ENCODE data around the gene FAS. TPM values are rescaled to one million over a fixed set of nuclear protein-coding genes. Genes with fewer than 3 reads are reported as not detected.

The FAS gene
- total and polyA plus RNA-seq, 4 experiments from 2014 or later: 42.4 to 80.6 (median 47.4) TPM

DNA sequence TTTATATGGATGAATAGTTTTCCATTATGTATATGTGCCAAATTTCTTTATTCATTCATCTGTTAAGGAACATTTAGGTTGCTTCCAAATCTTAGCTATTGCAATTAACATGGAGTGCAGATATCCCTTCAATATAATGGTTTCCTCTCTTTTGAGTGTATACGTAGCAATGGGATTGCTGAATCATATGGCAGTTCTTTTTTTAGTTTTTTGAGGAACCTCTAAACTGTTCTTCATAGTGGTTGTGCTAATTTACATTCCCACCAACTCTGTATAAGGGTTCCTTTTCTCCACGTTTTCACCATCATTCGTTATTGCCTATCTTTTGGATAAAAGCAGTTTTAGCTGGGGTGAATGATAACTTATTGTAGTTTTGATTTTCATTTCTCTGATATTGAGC is 46.5 kb downstream of the FAS start:
- intact Hi-C loops (cut with micrococcal nuclease): no loop called here
- Histone ChIP-seq H3K4me1 (ENCODE audit: insufficient read depth, low read length) (no peaks in the 10 kb centered on the region), H3K36me3 (ENCODE audit: insufficient read depth, low read length) (no peaks in the 10 kb centered on the region), H3K4me3 (ENCODE audit: low read length in 2 of 2) (no peak overlapping the region), H3K9me3 (ENCODE audit: control insufficient read depth in 1 of 2, low read length in 2 of 2) (no peaks in the 10 kb centered on the region), H3K27me3 (ENCODE audit: insufficient read depth, low read length) (no peaks in the 10 kb centered on the region), H3K27ac (ENCODE audit: low read depth, low read length) (no peak overlapping the region)
- ChIA-PET CTCF (ENCODE audit: partially characterized antibody) (interaction anchor here (0.6 to 3.0 kb wide), 3 partner anchors 8 to 181 kb away, joined by 4 to 14 read pairs (median 4); no protein-coding TSS in a partner anchor), POLR2A (ENCODE audit: partially characterized antibody) (no interaction called here)
- H3K4me3 Mint-ChIP-seq: no peak overlapping the region
- H3K27ac Mint-ChIP-seq: no peak overlapping the region
- H3K27me3 Mint-ChIP-seq: no peaks in the 10 kb centered on the region
- no peaks in the 10 kb centered on the region for H3K9me3 Mint-ChIP-seq
- DNase-seq: no peak
- peaks cover 5 to 10% (median 5%) of the 10 kb centered on the region in 4 donors for H3K4me1 Mint-ChIP-seq
- peaks cover under 1 to 23% of the 10 kb centered on the region in 2 donors for H3K36me3 Mint-ChIP-seq

DNA sequence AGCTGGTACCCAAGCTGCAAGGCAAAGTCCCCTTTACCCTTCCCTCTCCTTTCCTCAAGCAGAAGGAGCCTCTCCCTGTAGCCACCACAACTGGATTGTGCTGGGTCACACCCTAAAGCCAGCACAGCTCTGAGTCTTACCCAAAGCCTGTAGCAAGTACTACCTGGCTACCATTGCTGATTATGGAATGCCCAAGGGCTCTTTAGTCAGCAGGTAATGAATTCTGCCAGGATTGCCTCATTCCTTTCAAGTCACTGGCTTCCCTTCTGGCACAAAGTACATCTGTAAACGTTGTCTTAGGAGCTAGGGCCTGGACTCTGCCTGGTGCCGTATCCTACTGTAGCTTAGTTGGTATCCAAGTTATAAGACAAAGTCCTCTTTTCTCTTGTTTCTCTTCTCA is 52.0 kb downstream of the FAS start:
- CTCF ChIA-PET (ENCODE audit: partially characterized antibody): interaction anchor here (1.9 kb wide), 1 partner anchor 12 kb away, joined by 8 read pairs; no protein-coding TSS in a partner anchor
- Histone ChIP-seq H3K4me3 (ENCODE audit: low read length in 2 of 2) (no peak overlapping the region), H3K9me3 (ENCODE audit: control insufficient read depth in 1 of 2, low read length in 2 of 2) (no peaks in the 10 kb centered on the region), H3K36me3 (ENCODE audit: insufficient read depth, low read length) (no peaks in the 10 kb centered on the region), H3K27me3 (ENCODE audit: insufficient read depth, low read length) (no peaks in the 10 kb centered on the region), H3K4me1 (ENCODE audit: insufficient read depth, low read length) (no peaks in the 10 kb centered on the region), H3K27ac (ENCODE audit: low read depth, low read length) (no peak overlapping the region)
- H3K27ac Mint-ChIP-seq: no peak overlapping the region
- H3K4me1 Mint-ChIP-seq: peaks cover 0 to 8% (median 2%) of the 10 kb centered on the region in 4 donors
- H3K27me3 Mint-ChIP-seq: no peaks in the 10 kb centered on the region
- no peak overlapping the region for H3K4me3 Mint-ChIP-seq
- peaks cover 14 to 37% of the 10 kb centered on the region in 2 donors for H3K36me3 Mint-ChIP-seq
- intact Hi-C loops (cut with micrococcal nuclease): no loop called here
- POLR2A ChIA-PET (ENCODE audit: partially characterized antibody): no interaction called here
- H3K9me3 Mint-ChIP-seq: no peaks in the 10 kb centered on the region
- DNase-seq: no peak

DNA sequence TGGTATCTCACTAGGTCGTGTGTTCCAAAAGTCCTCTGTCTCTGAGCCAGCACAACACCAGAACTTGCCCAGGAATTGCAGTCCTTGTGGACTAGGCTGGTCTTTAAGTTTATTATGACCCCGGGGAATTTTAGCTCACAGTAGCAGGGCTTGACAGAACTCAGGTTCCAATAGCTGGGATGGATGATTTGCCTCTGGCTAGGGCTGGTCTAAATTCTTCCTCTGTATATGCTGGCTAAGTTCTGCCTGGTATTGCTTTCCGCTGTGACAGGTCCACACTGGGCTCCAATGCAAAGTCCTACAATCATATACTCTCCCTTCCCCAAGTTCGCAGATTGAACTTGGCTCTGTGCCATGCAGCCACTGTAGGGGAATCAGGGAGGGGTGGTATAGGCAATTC is 52.5 kb downstream of the FAS start:
- CTCF ChIA-PET (ENCODE audit: partially characterized antibody): interaction anchor here (1.9 kb wide), 1 partner anchor 13 kb away, joined by 8 read pairs; no protein-coding TSS in a partner anchor
- Mint-ChIP-seq H3K27me3 (no peaks in the 10 kb centered on the region), H3K27ac (no peak overlapping the region), H3K36me3 (peaks cover 16 to 41% of the 10 kb centered on the region in 2 donors), H3K4me1 (peaks cover 0 to 8% (median 2%) of the 10 kb centered on the region in 4 donors), H3K4me3 (no peak overlapping the region), H3K9me3 (peaks cover 0 to 1% (median 0%) of the 10 kb centered on the region in 8 donors)
- intact Hi-C loops (cut with micrococcal nuclease): no loop called here
- H3K36me3 ChIP-seq (ENCODE audit: insufficient read depth, low read length): peaks cover 3% of the 10 kb centered on the region
- no peak overlapping the region for H3K4me3 ChIP-seq (ENCODE audit: low read length in 2 of 2)
- no peaks in the 10 kb centered on the region for H3K9me3 ChIP-seq (ENCODE audit: control insufficient read depth in 1 of 2, low read length in 2 of 2)
- no peaks in the 10 kb centered on the region for H3K4me1 ChIP-seq (ENCODE audit: insufficient read depth, low read length)
- DNase-seq: no peak
- POLR2A ChIA-PET (ENCODE audit: partially characterized antibody): no interaction called here
- no peaks in the 10 kb centered on the region for H3K27me3 ChIP-seq (ENCODE audit: insufficient read depth, low read length)
- H3K27ac ChIP-seq (ENCODE audit: low read depth, low read length): no peak overlapping the region

DNA sequence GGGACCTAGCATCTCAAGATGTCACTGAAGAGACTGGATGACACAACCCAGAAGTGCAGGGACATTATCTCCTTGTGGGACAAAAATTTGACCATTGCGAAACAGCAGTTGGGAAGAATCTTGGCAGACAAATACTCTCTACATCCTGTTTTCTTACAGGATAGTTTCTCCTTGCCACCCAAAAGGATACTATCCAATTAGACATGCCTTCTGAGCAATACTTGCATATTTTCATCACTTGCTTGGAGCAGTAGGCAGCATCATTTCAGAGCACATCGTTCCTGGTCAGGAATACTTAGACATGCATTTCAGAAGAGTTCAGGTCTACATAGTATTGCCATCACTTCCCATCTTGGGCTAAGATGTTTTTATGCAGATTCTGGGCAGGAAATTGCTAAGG is 56.8 kb downstream of the FAS start:
- intact Hi-C loops (cut with micrococcal nuclease): no loop called here
- Mint-ChIP-seq H3K4me1 (peaks cover 0 to 6% (median 0%) of the 10 kb centered on the region in 4 donors), H3K4me3 (no peak overlapping the region), H3K9me3 (peaks cover 0 to 1% (median 0%) of the 10 kb centered on the region in 8 donors), H3K27me3 (no peaks in the 10 kb centered on the region), H3K36me3 (peaks cover 19 to 26% of the 10 kb centered on the region in 2 donors), H3K27ac (no peak overlapping the region)
- no peaks in the 10 kb centered on the region for H3K4me1 ChIP-seq (ENCODE audit: insufficient read depth, low read length)
- H3K27me3 ChIP-seq (ENCODE audit: insufficient read depth, low read length): no peaks in the 10 kb centered on the region
- ChIA-PET POLR2A (ENCODE audit: partially characterized antibody) (no interaction called here), CTCF (ENCODE audit: partially characterized antibody) (no interaction called here)
- no peak overlapping the region for H3K27ac ChIP-seq (ENCODE audit: low read depth, low read length)
- no peak overlapping the region for H3K4me3 ChIP-seq (ENCODE audit: low read length in 2 of 2)
- H3K36me3 ChIP-seq (ENCODE audit: insufficient read depth, low read length): peaks cover 7% of the 10 kb centered on the region
- no peaks in the 10 kb centered on the region for H3K9me3 ChIP-seq (ENCODE audit: control insufficient read depth in 1 of 2, low read length in 2 of 2)
- DNase-seq: no peak

DNA sequence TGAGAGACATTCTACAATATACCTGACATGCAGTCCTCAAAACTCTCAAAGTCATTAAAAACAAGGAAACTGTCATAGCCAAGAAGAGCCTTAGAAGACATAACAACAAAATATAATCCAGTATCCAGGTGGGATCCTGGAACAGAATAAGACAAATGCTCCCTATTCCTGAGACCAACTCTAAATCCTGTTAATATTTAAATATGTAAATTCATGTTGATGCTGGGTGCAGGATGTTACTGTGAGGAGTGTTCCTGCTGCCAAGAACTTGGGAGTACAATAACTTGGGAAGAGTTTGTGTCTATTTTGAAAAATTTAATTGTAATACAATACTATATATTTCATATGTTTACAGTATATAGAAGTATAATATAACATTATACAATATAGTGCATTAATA is 61.0 kb downstream of the FAS start:
- H3K27me3 Mint-ChIP-seq: no peaks in the 10 kb centered on the region
- ChIA-PET CTCF (ENCODE audit: partially characterized antibody) (interaction anchor here (1.4 to 1.5 kb wide), 2 partner anchors 22 to 119 kb away, joined by 3 to 7 read pairs; no protein-coding TSS in a partner anchor), POLR2A (ENCODE audit: partially characterized antibody) (no interaction called here)
- peaks cover 14 to 18% of the 10 kb centered on the region in 2 donors for H3K36me3 Mint-ChIP-seq
- H3K27me3 ChIP-seq (ENCODE audit: insufficient read depth, low read length): no peaks in the 10 kb centered on the region
- no peak overlapping the region for H3K27ac ChIP-seq (ENCODE audit: low read depth, low read length)
- H3K9me3 Mint-ChIP-seq: peaks cover 0 to 1% (median 0%) of the 10 kb centered on the region in 8 donors
- H3K4me1 ChIP-seq (ENCODE audit: insufficient read depth, low read length): no peaks in the 10 kb centered on the region
- intact Hi-C loops (cut with micrococcal nuclease): no loop called here
- H3K27ac Mint-ChIP-seq: no peak overlapping the region
- DNase-seq: no peak
- no peak overlapping the region for H3K4me3 Mint-ChIP-seq
- H3K4me3 ChIP-seq (ENCODE audit: low read length in 2 of 2): no peak overlapping the region
- no peaks in the 10 kb centered on the region for H3K9me3 ChIP-seq (ENCODE audit: control insufficient read depth in 1 of 2, low read length in 2 of 2)
- H3K4me1 Mint-ChIP-seq: no peaks in the 10 kb centered on the region
- H3K36me3 ChIP-seq (ENCODE audit: insufficient read depth, low read length): peaks cover 7% of the 10 kb centered on the region

DNA sequence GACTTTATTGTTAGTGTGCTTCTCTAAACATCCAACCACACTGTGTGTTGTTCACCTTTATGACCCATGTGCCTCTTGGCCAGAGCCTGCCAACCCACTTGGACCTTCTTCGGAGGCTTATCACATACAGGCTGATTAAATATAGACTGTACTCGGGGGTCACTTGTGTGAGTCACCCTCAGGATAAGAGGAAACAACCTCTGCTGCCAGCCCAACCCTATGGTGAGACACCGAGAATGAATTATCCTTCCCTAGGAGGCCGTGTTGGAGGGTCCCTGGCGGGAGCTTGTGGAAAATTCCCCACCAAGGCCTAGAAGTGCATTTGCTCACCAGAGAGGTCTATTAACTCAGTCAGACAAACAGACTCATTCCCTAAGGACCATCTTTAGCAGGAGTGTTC is 63.0 kb downstream of the FAS start:
- POLR2A ChIA-PET (ENCODE audit: partially characterized antibody): no interaction called here
- H3K9me3 ChIP-seq (ENCODE audit: control insufficient read depth in 1 of 2, low read length in 2 of 2): no peaks in the 10 kb centered on the region
- CTCF ChIA-PET (ENCODE audit: partially characterized antibody): interaction anchor here (1.7 kb wide), 1 partner anchor 164 kb away, joined by 11 read pairs; no protein-coding TSS in a partner anchor
- intact Hi-C loops (cut with micrococcal nuclease): no loop called here
- no peaks in the 10 kb centered on the region for H3K27me3 ChIP-seq (ENCODE audit: insufficient read depth, low read length)
- Mint-ChIP-seq H3K36me3 (peaks cover 0 to 13% of the 10 kb centered on the region in 2 donors), H3K4me1 (no peaks in the 10 kb centered on the region), H3K27me3 (no peaks in the 10 kb centered on the region), H3K9me3 (no peaks in the 10 kb centered on the region), H3K27ac (no peak overlapping the region), H3K4me3 (no peak overlapping the region)
- no peak overlapping the region for H3K4me3 ChIP-seq (ENCODE audit: low read length in 2 of 2)
- no peaks in the 10 kb centered on the region for H3K4me1 ChIP-seq (ENCODE audit: insufficient read depth, low read length)
- no peak for DNase-seq
- no peak overlapping the region for H3K27ac ChIP-seq (ENCODE audit: low read depth, low read length)
- no peaks in the 10 kb centered on the region for H3K36me3 ChIP-seq (ENCODE audit: insufficient read depth, low read length)

DNA sequence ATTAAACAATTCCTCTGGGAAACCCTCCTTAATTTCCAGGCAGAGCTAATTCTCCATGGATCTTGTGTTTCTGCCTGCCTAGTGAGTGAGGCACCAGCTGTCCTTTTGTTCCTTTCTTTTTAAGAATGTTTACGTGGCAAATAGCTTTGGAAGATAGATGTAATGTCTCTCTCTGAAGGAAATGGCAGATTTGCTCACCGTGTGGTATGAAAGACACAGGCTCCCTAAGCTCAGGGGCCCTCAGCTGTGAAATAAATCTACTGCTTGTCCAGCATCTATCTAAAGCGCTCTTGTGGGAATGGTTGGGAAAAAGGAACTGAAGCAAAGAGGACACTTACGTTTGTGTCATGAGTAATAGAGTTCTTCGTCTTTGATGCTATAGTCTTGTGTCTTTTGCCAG is 64.6 kb downstream of the FAS start:
- H3K4me1 ChIP-seq (ENCODE audit: insufficient read depth, low read length): no peaks in the 10 kb centered on the region
- no peaks in the 10 kb centered on the region for H3K36me3 ChIP-seq (ENCODE audit: insufficient read depth, low read length)
- Mint-ChIP-seq H3K4me3 (no peak overlapping the region), H3K36me3 (peaks cover 0 to 12% of the 10 kb centered on the region in 2 donors), H3K4me1 (no peaks in the 10 kb centered on the region), H3K27me3 (no peaks in the 10 kb centered on the region), H3K27ac (no peak overlapping the region), H3K9me3 (no peaks in the 10 kb centered on the region)
- H3K9me3 ChIP-seq (ENCODE audit: control insufficient read depth in 1 of 2, low read length in 2 of 2): no peaks in the 10 kb centered on the region
- intact Hi-C loops (cut with micrococcal nuclease): no loop called here
- ChIA-PET POLR2A (ENCODE audit: partially characterized antibody) (interaction anchor here (0.6 kb wide), 1 partner anchor 153 kb away, joined by 3 read pairs; the partner anchor contains the start of gene CH25H), CTCF (ENCODE audit: partially characterized antibody) (interaction anchor here (1.4 to 1.7 kb wide), 3 partner anchors 10 to 163 kb away, joined by 3 to 11 read pairs (median 4); no protein-coding TSS in a partner anchor)
- H3K27ac ChIP-seq (ENCODE audit: low read depth, low read length): no peak overlapping the region
- H3K27me3 ChIP-seq (ENCODE audit: insufficient read depth, low read length): no peaks in the 10 kb centered on the region
- DNase-seq: no peak
- H3K4me3 ChIP-seq (ENCODE audit: low read length in 2 of 2): no peak overlapping the region

All from CD4-positive, alpha-beta memory T cell (primary cell).